Astrocyte (in vitro differentiated cells and primary cell): Measurements from ENCODE around the gene COL5A1. TPM values are rescaled to one million over a fixed set of nuclear protein-coding genes. Genes with fewer than 3 reads are reported as not detected.

Source experiments
- DNase-seq: peaks from one replicate; pipeline ENCODE4 v3.0.0-alpha.2; 2010; ENCODE audit warnings: low read depth
- FAIRE-seq: peaks from 2 replicates; lab custom pipeline; 2011; peaks lifted over from hg19 to GRCh38; lab: Jason Lieb, UNC
- H2AFZ ChIP-seq: 2 replicates; pipeline ENCODE4 v1.6.0; 2012; ENCODE audit warnings: low read depth, low read length, inconsistent platforms
- H3K27ac ChIP-seq: 2 replicates; pipeline ENCODE4 v1.5.1; 2011; ENCODE audit warnings: low read depth, low read length, inconsistent platforms
- H3K27me3 ChIP-seq: 2 replicates; pipeline ENCODE4 v1.6.0; 2011; ENCODE audit warnings: low read length, inconsistent platforms; ENCODE audit not compliant: insufficient read depth
- H3K36me3 ChIP-seq: 2 replicates; pipeline ENCODE4 v1.5.1; 2011; ENCODE audit warnings: low read length, inconsistent platforms; ENCODE audit not compliant: insufficient read depth
- H3K4me1 ChIP-seq: 2 replicates; pipeline ENCODE4 v1.5.1; 2011; ENCODE audit warnings: low read length, inconsistent platforms; ENCODE audit not compliant: insufficient read depth
- H3K4me2 ChIP-seq: 2 replicates; pipeline ENCODE4 v1.6.0; 2012; ENCODE audit warnings: low read length, inconsistent platforms
- H3K4me3 ChIP-seq: 2 replicates; pipeline ENCODE4 v1.5.1; 2011; ENCODE audit warnings: low read depth, mild to moderate bottlenecking, low read length, inconsistent platforms; ENCODE audit not compliant: insufficient read depth
- H3K79me2 ChIP-seq: 2 replicates; pipeline ENCODE4 v1.6.0; 2012; ENCODE audit warnings: mild to moderate bottlenecking, low read length, inconsistent platforms; ENCODE audit not compliant: insufficient read depth
- H3K9ac ChIP-seq: 2 replicates; pipeline ENCODE4 v1.6.0; 2012; ENCODE audit warnings: mild to moderate bottlenecking, low read length, inconsistent platforms
- H3K9me3 ChIP-seq: 2 replicates; pipeline ENCODE4 v1.5.1; 2012; ENCODE audit warnings: low read depth, mild to moderate bottlenecking, low read length, inconsistent platforms; ENCODE audit not compliant: insufficient read depth
- H4K20me1 ChIP-seq: 2 replicates; pipeline ENCODE4 v1.6.0; 2012; ENCODE audit warnings: low read length, inconsistent platforms; ENCODE audit not compliant: insufficient read depth
- H3K27ac Mint-ChIP-seq: one replicate; pipeline ENCODE4 v1.8.0; 2021; ENCODE audit warnings: mild to moderate bottlenecking, mixed read lengths; ENCODE audit not compliant: unreplicated experiment
- H3K27me3 Mint-ChIP-seq: one replicate; pipeline ENCODE4 v1.8.0; 2021; ENCODE audit warnings: low read depth, mixed read lengths; ENCODE audit not compliant: unreplicated experiment
- H3K36me3 Mint-ChIP-seq: one replicate; pipeline ENCODE4 v1.8.0; 2021; ENCODE audit warnings: low read depth, mixed read lengths; ENCODE audit not compliant: unreplicated experiment
- H3K4me1 Mint-ChIP-seq: one replicate; pipeline ENCODE4 v1.8.0; 2021; ENCODE audit warnings: low read depth, mixed read lengths; ENCODE audit not compliant: unreplicated experiment
- H3K4me3 Mint-ChIP-seq: one replicate; pipeline ENCODE4 v1.8.0; 2021; ENCODE audit warnings: mild to moderate bottlenecking, moderate library complexity, mixed read lengths; ENCODE audit not compliant: unreplicated experiment
- H3K9me3 Mint-ChIP-seq: one replicate; pipeline ENCODE4 v1.8.0; 2021; ENCODE audit warnings: mild to moderate bottlenecking, mixed read lengths; ENCODE audit not compliant: unreplicated experiment
- CTCF ChIP-seq: IDR thresholded peaks from 2 replicates; pipeline ENCODE4 v1.5.1; 2011; ENCODE audit warnings: low read depth, mild to moderate bottlenecking, inconsistent platforms, low read length, moderate library complexity; ENCODE audit not compliant: insufficient read depth
- EZH2 ChIP-seq: IDR thresholded peaks from 2 replicates; pipeline ENCODE4 v1.6.1; 2012; ENCODE audit warnings: mild to moderate bottlenecking, low read length, inconsistent platforms; ENCODE audit not compliant: insufficient read depth
- total RNA-seq: library from RNA; stranded (reverse); gene quantifications from 2 replicates; pipeline ENCODE4 v1.2.1, GENCODE V29; 2021

The COL5A1 gene
- total RNA-seq, 1 donor from 2014 or later: 1,055 TPM

- H4K20me1 ChIP-seq: peaks cover 85% of the 10 kb centered on the region
- no peak overlapping the region for H3K4me2 ChIP-seq
- H3K4me1 Mint-ChIP-seq: peaks cover 16% of the 10 kb centered on the region
- H3K4me1 ChIP-seq: peaks cover 6% of the 10 kb centered on the region
- no peaks in the 10 kb centered on the region for H3K27me3 ChIP-seq
- H3K27ac ChIP-seq: no peak overlapping the region
- H3K4me3 Mint-ChIP-seq: no peak overlapping the region
- DNase-seq (no peak), FAIRE-seq (no peak)
- H3K36me3 Mint-ChIP-seq: peaks cover 28% of the 10 kb centered on the region
- H2AFZ ChIP-seq: no peak overlapping the region
- H3K36me3 ChIP-seq: peaks cover 54% of the 10 kb centered on the region
- H3K79me2 ChIP-seq: peaks cover 5% of the 10 kb centered on the region
- no peak for TF ChIP-seq EZH2
- TF ChIP-seq CTCF: no peak
- H3K27me3 Mint-ChIP-seq: no peaks in the 10 kb centered on the region
- H3K27ac Mint-ChIP-seq: peak overlapping the region; percentile 68
- H3K9me3 ChIP-seq: no peaks in the 10 kb centered on the region
- no peak overlapping the region for H3K9ac ChIP-seq
- no peaks in the 10 kb centered on the region for H3K9me3 Mint-ChIP-seq
- H3K4me3 ChIP-seq: no peak overlapping the region
These were observed 151.9 kb downstream of the COL5A1 start for GRCh38 chr9:134793288-134794188.

- no peak overlapping the region for H3K4me2 ChIP-seq
- Mint-ChIP-seq H3K4me3 (peak overlapping the region; percentile 27), H3K4me1 (peaks cover 14% of the 10 kb centered on the region), H3K9me3 (no peaks in the 10 kb centered on the region), H3K36me3 (peaks cover 27% of the 10 kb centered on the region), H3K27ac (peak overlapping the region; percentile 51), H3K27me3 (no peaks in the 10 kb centered on the region)
- H3K27ac ChIP-seq: no peak overlapping the region
- no peaks in the 10 kb centered on the region for H3K27me3 ChIP-seq
- FAIRE-seq (no peak), DNase-seq (no peak)
- peaks cover 6% of the 10 kb centered on the region for H3K4me1 ChIP-seq
- H3K9me3 ChIP-seq: no peaks in the 10 kb centered on the region
- no peak overlapping the region for H3K9ac ChIP-seq
- H4K20me1 ChIP-seq: peaks cover 86% of the 10 kb centered on the region
- H2AFZ ChIP-seq: no peak overlapping the region
- TF ChIP-seq CTCF (no peak), EZH2 (no peak)
- peaks cover 5% of the 10 kb centered on the region for H3K79me2 ChIP-seq
- H3K36me3 ChIP-seq: peaks cover 58% of the 10 kb centered on the region
- H3K4me3 ChIP-seq: no peak overlapping the region
These were observed 153.2 kb downstream of the COL5A1 start for GRCh38 chr9:134794663-134795370.
